ENCODE measurements around the gene GIGYF2. TPM values are rescaled to one million over a fixed set of nuclear protein-coding genes. Genes with fewer than 3 reads are reported as not detected.

GIGYF2 gene
- total and polyA plus RNA-seq, 11 donors: 25.3 to 78.1 (median 56.5) TPM

GRCh38 chr2:232863996-232864395, 166.9 kb downstream of the GIGYF2 start:
- peaks cover 0 to 27% (median 18%) of the 10 kb centered on the region in 9 donors for H3K36me3 ChIP-seq
- DNase-seq (no peak), ATAC-seq (no peak)
- H3K27me3 ChIP-seq: no peaks in the 10 kb centered on the region
- intact Hi-C loops (cut with DNase I): loop anchor here in 1 of 10 donors (10.0 kb wide), 1 partner anchor 151 kb away; the partner anchor contains the start of gene NGEF
- H3K4me1 ChIP-seq: no peaks in the 10 kb centered on the region
- 94 to 97% (median 95%) methylated on average over 2 of the region's 2 CpGs for WGBS, 4 donors
- TF ChIP-seq POLR2A (IDR thresholded peaks at IDR 0.05) (no peak), CTCF (IDR thresholded peaks at IDR 0.05) (no peak)
- no peak overlapping the region for H3K4me3 ChIP-seq
- no peaks in the 10 kb centered on the region for H3K9me3 ChIP-seq
- H3K27ac ChIP-seq: no peak overlapping the region

- no peak for DNase-seq
- Histone ChIP-seq H3K27me3 (no peaks in the 10 kb centered on the region), H3K27ac (no peak overlapping the region), H3K4me3 (no peak overlapping the region), H3K36me3 (peaks cover 0 to 19% (median 7%) of the 10 kb centered on the region in 9 donors), H3K4me1 (no peaks in the 10 kb centered on the region), H3K9me3 (no peaks in the 10 kb centered on the region)
- ATAC-seq: no peak
- 97 to 98% (median 98%) methylated on average over 1 of the region's 1 CpG for WGBS, 4 donors
- intact Hi-C loops (cut with DNase I): loop anchor here in 1 of 10 donors (10.0 kb wide), 1 partner anchor 150 kb away; the partner anchor contains the start of gene NGEF
- no peak for TF ChIP-seq CTCF (IDR thresholded peaks at IDR 0.05)
- TF ChIP-seq POLR2A (IDR thresholded peaks at IDR 0.05): no peak
Measured at GRCh38 chr2:232865165-232865564, 168.0 kb downstream of the GIGYF2 start.

DNA sequence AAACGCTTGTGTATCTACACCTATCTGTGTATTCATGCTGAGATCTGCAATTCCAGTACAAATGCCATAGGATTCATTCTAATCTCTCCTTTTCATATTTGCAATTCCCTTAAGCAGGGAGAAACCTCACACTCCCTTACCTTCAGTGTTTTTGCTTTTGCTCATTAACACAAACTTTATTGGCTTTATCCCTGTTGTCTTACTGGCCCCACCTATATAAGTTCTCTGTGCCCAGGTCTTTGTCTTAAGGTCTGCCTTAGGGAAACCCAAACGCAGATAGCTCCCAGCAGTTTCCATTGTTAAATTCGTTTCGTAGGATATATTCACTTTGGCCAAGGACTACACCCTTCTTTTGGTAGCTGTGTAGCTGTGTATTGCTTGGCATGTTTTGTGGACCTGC, 169.0 kb downstream of the GIGYF2 start:
- DNase-seq (no peak), ATAC-seq (no peak)
- Histone ChIP-seq H3K27me3 (no peaks in the 10 kb centered on the region), H3K27ac (no peak overlapping the region), H3K36me3 (peaks cover 0 to 12% (median 3%) of the 10 kb centered on the region in 9 donors), H3K9me3 (no peaks in the 10 kb centered on the region), H3K4me3 (no peak overlapping the region), H3K4me1 (no peaks in the 10 kb centered on the region)
- 77 to 86% (median 83%) methylated on average over 4 of the region's 4 CpGs for whole genome bisulfite sequencing, 4 donors
- intact Hi-C loops (cut with DNase I): loop anchor here in 1 of 10 donors (10.0 kb wide), 1 partner anchor 149 kb away; the partner anchor contains the start of gene NGEF
- TF ChIP-seq POLR2A (IDR thresholded peaks at IDR 0.05): no peak

GRCh38 chr2:232869138-232870017, 172.2 kb downstream of the GIGYF2 start:
- TF ChIP-seq CTCF (IDR thresholded peaks at IDR 0.05) (no peak), POLR2A (IDR thresholded peaks at IDR 0.05) (no peak)
- intact Hi-C loops (cut with DNase I): loop anchor here in 1 of 10 donors (10.0 kb wide), 1 partner anchor 145 kb away; the partner anchor contains the start of gene NGEF
- H3K36me3 ChIP-seq: peaks cover 0 to 4% (median 0%) of the 10 kb centered on the region in 9 donors
- H3K4me1 ChIP-seq: no peaks in the 10 kb centered on the region
- H3K27me3 ChIP-seq: no peaks in the 10 kb centered on the region
- ATAC-seq: no peak
- H3K9me3 ChIP-seq: no peaks in the 10 kb centered on the region
- DNase-seq: no peak
- no peak overlapping the region for H3K4me3 ChIP-seq
- no peak overlapping the region for H3K27ac ChIP-seq
- WGBS, 4 donors: 72 to 76% (median 75%) methylated on average over 15 of the region's 15 CpGs

Measured in heart left ventricle (tissue), 16 donors.